SK-N-SH treated with all-trans-retinoic acid at 6 μM for 48 hours (cell line): ENCODE data around the gene FFAR3.

ENCODE experiments used
- ESRRG ChIP-seq: fragments of 250-450 bp; sonication (Bioruptor Pico); IDR thresholded peaks from 2 replicates; pipeline ENCODE4 v1.6.1; 2021; ENCODE audit warnings: mild to moderate bottlenecking
- GLIS3 ChIP-seq: fragments of 250-450 bp; sonication (Bioruptor Pico); IDR thresholded peaks from 2 replicates; pipeline ENCODE4 v1.5.0; 2020; ENCODE audit warnings: mild to moderate bottlenecking, moderate library complexity
- ISL1 ChIP-seq: fragments of 250-450 bp; sonication (Bioruptor Pico); IDR thresholded peaks from 2 replicates; pipeline ENCODE4 v2.1.2; 2022; ENCODE audit warnings: mild to moderate bottlenecking, moderate library complexity
- ZC3H10 ChIP-seq: fragments of 250-450 bp; sonication (Bioruptor Pico); IDR thresholded peaks from 2 replicates; pipeline ENCODE4 v1.5.1; 2021; ENCODE audit warnings: mild to moderate bottlenecking, moderate library complexity
- ZNF70 ChIP-seq: fragments of 450-650 bp; formaldehyde crosslinking; IDR thresholded peaks from 2 replicates; pipeline ENCODE4 v1.5.0; 2020; ENCODE audit warnings: mild to moderate bottlenecking, moderate library complexity
- TF ChIP-seq, protein P1 (sequence below): fragments of 250-450 bp; sonication (Bioruptor Pico); IDR thresholded peaks from 2 replicates; pipeline ENCODE4 v1.5.1; 2020; ENCODE audit warnings: low read depth, mild to moderate bottlenecking, moderate library complexity
- TF ChIP-seq, protein P2 (sequence below): fragments of 250-450 bp; sonication (Bioruptor Pico); IDR thresholded peaks from 2 replicates; pipeline ENCODE4 v1.5.0; 2020; ENCODE audit warnings: mild to moderate bottlenecking, moderate library complexity

DNA sequence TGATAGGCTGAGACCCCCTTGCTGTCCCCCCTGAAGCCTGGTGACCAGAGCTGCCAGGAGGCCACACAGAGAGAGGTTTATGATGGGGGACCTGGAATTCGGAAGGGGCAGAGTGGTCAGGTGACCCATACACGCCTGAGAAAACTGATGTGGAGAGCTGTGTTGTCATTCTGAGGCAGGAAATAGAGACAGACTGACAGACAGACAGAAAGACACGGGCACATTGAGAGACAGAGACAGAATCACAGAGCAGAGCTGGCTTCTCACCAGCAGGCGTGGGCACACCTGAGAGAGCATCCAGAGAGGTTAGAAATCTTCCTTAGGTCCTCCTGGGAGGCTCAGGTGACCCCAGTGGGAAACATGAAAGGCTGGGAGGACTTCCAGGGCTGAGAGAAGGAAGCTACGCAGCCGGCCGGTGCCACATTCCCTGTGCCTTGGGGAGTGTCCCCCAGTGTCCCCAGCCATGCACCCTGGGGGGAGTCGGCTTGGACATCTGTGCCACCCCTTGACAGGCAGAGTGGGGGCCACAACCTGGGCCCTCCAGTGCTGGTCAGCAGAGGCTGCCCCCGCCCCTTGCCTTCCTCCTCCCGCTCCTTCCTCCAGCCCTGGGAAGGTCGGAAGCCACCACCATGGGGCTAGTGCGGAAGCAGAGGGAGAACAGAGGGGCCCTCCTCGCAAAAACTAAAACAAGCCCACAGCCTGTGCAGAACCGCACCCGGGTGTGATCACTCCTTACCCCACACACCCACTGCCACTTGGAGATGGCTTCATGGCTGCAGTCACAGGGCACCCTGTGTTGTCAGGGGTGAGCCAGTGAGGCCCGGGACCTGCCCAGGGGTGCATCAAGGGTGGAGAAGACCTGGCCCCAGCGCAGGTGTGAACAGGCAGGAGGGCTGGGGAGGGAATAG is 8.4 kb upstream of the FFAR3 start:
- TF ChIP-seq ZNF70 (CRISPR knock-in tag) (no peak), GLIS3 (CRISPR knock-in tag) (no peak), ISL1 (CRISPR knock-in tag) (no peak), ZC3H10 (CRISPR knock-in tag) (no peak), ESRRG (CRISPR knock-in tag) (no peak)
- TF ChIP-seq, protein P1, sequence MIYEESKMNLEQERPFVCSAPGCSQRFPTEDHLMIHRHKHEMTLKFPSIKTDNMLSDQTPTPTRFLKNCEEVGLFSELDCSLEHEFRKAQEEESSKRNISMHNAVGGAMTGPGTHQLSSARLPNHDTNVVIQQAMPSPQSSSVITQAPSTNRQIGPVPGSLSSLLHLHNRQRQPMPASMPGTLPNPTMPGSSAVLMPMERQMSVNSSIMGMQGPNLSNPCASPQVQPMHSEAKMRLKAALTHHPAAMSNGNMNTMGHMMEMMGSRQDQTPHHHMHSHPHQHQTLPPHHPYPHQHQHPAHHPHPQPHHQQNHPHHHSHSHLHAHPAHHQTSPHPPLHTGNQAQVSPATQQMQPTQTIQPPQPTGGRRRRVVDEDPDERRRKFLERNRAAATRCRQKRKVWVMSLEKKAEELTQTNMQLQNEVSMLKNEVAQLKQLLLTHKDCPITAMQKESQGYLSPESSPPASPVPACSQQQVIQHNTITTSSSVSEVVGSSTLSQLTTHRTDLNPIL (CRISPR knock-in tag): no peak
- TF ChIP-seq, protein P2, sequence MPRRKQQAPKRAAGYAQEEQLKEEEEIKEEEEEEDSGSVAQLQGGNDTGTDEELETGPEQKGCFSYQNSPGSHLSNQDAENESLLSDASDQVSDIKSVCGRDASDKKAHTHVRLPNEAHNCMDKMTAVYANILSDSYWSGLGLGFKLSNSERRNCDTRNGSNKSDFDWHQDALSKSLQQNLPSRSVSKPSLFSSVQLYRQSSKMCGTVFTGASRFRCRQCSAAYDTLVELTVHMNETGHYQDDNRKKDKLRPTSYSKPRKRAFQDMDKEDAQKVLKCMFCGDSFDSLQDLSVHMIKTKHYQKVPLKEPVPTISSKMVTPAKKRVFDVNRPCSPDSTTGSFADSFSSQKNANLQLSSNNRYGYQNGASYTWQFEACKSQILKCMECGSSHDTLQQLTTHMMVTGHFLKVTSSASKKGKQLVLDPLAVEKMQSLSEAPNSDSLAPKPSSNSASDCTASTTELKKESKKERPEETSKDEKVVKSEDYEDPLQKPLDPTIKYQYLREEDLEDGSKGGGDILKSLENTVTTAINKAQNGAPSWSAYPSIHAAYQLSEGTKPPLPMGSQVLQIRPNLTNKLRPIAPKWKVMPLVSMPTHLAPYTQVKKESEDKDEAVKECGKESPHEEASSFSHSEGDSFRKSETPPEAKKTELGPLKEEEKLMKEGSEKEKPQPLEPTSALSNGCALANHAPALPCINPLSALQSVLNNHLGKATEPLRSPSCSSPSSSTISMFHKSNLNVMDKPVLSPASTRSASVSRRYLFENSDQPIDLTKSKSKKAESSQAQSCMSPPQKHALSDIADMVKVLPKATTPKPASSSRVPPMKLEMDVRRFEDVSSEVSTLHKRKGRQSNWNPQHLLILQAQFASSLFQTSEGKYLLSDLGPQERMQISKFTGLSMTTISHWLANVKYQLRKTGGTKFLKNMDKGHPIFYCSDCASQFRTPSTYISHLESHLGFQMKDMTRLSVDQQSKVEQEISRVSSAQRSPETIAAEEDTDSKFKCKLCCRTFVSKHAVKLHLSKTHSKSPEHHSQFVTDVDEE: no peak
